NCI-H2107 (cell line): ENCODE data around the gene STPG1.

Experiments used
- DNase-seq: peaks from one replicate; lab custom pipeline; 2025; lab: John Stamatoyannopoulos, UW

The STPG1 gene

GRCh38 chr1:24341260-24341659 lies 72.3 kb downstream of the STPG1 start:
- no peak for DNase-seq

- no peak for DNase-seq
These were observed 72.8 kb downstream of the STPG1 start for GRCh38 chr1:24340770-24341169.

DNA sequence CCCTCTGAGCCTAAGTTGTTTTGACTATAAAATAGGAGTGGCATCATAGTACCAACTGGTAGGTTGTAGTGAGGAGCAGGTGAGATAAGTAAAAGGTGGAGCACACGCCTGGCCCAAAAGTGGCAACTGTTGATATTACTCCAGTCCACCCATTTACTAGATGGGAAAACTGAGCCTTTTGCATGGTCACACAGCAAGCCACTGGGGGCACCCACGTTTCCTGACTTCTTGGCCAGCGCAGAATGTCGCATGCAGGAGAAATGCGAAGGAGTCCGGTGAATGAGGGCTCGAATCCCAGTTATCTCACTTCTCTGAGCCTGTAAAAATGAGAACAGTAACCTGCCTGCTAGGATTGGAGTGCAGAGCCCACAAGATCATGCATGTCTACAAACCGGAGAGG lies 73.6 kb downstream of the STPG1 start:
- no peak for DNase-seq

- no peak for DNase-seq
These were observed 75.1 kb downstream of the STPG1 start for GRCh38 chr1:24338447-24338846.

DNA sequence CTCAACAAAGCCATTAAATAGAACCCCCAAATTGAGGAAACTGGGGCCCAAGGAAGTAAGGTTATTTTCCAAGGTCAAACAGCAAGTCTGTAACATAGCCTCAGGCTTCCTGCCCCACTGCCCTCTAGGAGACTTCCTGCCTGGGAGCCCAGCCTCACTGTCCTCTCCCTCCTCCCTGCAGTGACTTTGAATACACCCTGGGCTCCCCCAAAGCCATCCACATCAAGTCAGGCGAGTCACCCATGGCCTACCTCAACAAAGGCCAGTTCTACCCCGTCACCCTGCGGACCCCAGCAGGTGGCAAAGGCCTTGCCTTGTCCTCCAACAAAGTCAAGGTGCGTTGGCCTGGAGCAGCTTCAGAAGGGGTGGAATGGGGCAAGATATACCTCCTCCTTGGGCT lies 76.1 kb downstream of the STPG1 start:
- DNase-seq = no peak

- no peak for DNase-seq
These were observed 77.5 kb downstream of the STPG1 start for GRCh38 chr1:24336075-24336474.

GRCh38 chr1:24331961-24332673 lies 81.5 kb downstream of the STPG1 start:
- DNase-seq = no peak

DNA sequence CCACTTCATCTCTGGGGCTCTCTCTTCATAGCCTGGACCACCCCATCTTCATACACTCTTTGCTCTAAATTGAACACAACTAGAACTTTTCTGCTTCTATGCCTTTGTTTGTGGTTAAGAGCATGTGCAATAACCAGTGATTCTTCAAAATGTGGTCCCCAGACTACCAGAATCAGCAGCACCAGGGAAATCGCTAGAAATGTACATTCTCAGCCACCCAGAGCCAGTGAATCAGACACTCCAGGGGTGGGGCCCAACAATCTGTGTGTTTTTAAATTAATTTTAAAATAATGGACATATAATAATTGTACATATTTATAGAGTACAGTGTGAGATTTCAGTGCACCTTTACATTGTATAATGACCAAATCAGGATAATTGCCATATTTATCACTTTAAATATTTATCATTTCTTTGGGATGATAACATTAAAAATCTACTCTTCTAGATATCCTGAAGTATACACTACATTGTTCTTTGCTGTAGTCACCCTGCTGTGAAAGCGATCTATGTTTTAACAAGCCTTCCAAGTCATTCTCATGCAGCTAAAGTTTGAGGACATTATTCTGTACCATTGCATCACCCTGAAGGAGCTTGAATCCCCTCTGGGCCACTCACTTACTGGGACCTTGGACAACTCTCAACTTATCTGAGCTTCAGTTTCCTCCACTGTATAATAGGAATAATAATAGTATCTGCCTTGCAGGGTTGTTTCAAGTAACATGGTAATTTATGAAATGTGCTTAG lies 83.6 kb downstream of the STPG1 start:
- DNase-seq = no peak

GRCh38 chr1:24329331-24329730 lies 84.3 kb downstream of the STPG1 start:
- no peak for DNase-seq

DNA sequence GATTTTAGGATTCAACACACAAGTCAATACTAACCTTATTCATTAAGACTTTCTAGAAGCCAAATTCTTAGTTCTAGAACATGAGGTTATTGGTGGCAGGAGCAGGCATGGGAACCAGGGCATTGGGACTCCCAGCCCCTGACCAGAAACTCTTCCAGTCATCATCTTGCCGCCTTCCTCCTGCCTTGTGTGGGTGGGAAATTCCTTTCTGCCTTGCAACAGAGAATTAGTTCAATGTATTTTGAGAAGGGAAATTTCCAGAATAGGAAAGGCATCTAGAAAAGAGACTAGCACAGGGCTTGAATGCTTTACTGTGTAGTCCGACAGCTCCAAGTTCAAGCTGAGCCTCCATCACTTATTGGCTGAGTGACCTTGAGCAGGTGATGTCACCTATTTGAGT lies 85.7 kb downstream of the STPG1 start:
- no peak for DNase-seq

DNA sequence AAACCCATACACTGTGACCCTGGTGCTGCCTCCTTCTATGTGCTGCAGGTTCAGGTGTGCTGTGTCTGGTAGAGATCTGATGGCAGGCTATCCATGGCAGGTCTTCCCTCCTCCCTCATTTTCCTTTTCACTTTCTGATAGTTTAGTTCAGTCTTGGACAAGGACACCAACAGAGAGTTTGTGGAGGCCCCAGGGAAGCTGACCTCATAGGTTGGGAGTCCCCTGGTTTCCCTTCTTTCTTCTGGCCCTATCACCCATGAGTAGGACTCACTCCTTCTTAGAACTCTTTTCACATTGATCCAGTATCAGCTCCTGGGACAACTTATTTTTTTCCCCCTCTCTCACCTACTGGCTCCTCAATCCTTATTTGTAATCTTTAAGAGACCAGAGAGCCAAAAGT lies 86.1 kb downstream of the STPG1 start:
- DNase-seq = no peak

- DNase-seq = no peak
These were observed 87.8 kb downstream of the STPG1 start for GRCh38 chr1:24325587-24326449.

DNA sequence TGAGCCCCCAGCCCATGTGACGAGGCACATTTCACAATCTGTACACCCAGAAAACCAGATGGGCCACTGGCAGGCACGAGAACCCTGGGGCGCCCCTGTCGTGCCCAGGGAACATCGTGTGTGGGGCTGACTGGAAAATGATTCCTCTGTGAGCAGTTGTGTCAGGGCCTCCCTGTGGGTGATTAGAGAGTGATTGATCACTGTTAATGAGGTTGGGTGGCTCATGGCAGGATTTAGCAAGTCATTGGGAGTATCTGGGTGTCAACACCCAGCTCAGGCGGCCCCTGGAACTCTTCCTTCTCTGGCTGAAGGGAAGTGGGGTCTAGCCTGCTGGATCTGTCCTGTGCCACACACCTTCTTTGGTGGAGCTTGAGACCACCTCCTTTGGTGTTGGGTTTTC lies 88.7 kb downstream of the STPG1 start:
- no peak for DNase-seq

DNA sequence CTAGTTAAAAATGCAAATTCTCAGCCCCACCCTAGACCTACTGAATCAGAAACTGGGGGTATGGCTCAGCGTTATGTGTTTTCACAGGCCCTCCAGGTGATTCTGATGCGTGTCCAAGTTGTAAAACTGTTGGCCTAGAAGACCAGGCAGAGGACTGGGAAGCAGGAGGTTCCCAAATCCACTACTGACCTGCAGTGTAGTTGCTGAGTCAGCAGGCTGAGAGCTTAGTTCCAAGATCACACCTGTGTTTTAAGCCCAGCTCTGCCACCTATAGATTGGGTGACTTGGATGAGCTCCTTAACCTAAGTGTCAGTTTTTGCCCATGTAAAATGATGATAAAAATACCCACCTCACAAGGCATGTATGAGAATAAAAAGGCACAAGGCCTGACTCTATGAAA lies 90.3 kb downstream of the STPG1 start:
- DNase-seq = no peak

DNA sequence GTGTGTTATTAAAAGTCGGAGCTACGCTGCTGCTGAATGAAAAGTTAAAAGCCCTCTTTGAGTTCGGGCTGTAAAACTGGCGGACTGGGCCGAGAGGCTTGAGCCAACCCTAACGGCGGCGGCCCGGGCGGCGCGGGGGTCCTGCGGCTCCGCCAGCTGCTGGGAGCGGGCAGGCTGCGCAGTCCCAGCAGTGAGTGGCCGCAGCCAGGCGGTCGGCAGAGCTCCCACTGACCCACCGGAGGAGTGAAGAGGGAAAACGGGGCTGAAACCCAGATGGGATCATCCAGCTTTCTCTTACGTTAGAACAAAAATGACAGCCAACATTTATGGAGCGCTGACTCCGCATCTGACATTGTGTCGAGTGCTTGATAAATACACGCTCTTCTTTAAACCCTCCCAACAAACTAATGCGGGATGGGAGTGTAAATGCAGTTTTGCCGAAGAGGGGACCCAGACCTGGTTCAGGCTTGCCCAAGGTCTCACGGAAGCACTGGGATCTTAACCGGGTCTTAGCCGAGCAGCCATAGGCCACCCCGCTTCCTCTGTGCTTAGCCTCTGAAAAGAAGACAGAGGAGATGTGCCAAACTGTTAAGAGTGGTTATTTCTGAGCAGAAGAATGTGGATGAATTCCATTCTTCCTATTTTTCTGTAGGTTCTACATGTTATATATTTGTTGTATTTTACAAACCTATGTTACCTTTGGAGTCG lies 91.0 kb downstream of the STPG1 start:
- no peak for DNase-seq

DNA sequence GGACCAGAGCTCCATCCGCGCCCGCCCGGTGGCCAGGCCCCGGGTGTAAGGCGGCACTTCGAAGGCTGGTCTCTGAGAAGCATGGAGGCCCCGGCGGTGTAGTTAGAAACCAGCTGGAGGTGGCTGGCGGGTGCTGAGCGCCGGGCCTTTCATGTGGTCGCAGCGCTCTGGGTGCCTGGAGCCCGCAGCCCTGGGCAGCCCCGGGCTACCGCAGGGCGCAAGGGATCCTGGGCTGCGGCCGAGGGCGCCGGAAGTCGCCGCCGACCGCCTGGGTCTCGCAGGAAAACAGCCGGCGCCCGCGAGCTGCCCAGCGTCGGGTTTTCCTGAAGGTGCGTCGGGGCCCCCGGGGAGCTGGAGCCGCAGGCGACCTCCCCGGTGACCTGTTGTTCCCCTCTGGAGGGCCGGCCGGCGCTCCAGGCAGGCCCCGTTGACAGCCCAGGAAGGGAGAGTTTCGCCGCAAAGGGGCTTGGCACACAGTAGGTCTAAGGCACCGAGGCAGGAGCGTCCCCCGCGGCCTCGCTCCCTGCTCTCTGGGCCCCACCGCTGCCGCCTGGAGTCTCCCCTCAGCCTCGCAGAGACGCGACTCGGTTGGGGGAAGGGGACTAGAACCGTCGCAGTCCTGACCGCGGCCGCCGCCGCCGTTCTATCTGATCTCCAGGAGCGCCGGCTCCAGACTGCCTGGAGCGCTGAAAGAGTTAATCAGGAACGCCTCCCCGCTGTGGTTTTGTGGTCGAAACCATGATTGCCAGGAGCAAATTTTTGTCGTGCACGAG lies 91.7 kb downstream of the STPG1 start:
- peak; percentile 36 for DNase-seq

- DNase-seq = no peak
These were observed 92.5 kb downstream of the STPG1 start for GRCh38 chr1:24321126-24321525.

- no peak for DNase-seq
These were observed 93.6 kb downstream of the STPG1 start for GRCh38 chr1:24319962-24320361.

DNA sequence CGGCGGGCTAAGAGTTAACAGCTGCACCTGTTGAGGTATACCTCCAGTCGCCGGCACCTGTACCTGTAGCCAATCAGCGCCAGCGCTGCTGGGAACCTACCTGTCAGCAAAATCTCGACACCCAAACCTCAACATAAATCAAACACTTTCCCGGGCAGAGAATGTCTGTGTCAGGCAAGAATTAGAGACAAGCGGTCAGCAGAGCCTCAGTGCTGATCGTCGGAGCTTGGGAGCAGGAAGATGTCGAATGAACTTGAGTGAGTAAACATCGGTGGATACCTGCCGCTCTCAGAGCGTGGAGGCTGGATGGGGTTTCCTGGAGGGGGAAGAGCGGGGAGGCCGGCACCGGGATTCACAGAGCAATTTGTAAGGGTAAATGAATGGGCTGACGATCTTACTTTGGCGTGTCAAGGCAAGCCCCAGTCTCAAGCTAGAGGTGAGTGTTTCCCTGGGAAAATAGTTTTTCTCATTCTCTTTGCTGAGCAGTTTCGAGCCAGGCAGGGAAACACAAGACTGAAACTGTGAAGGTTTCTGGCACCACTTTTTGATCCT lies 94.2 kb downstream of the STPG1 start, which contains the start of gene GRHL3:
GRHL3 (plus strand) TSS at position 46 of the 552 bp plus-strand sequence; CDS start at position 241, 195 bp downstream.
- DNase-seq = peak; percentile 45

GRCh38 chr1:24318615-24319311 lies 94.8 kb downstream of the STPG1 start:
- no peak for DNase-seq
